CD8-positive, alpha-beta memory T cell (primary cell): ENCODE data around the gene EEF1A2. TPM values are rescaled to one million over a fixed set of nuclear protein-coding genes. Genes with fewer than 3 reads are reported as not detected.

Source experiments
- CTCF ChIA-PET: fragments of 350-600 bp; sonication (Branson Sonifier 250); formaldehyde crosslinking; loops from one replicate; lab custom pipeline; 2021; ENCODE audit warnings: antibody characterized with exemption; lab: Charles Lee
- POLR2A ChIA-PET: fragments of 350-600 bp; sonication (Branson Sonifier 250); formaldehyde crosslinking; loops from one replicate; lab custom pipeline; 2021; ENCODE audit warnings: antibody characterized with exemption; lab: Charles Lee
- DNase-seq, 5 donors: peaks; one replicate each; pipeline versions ENCODE4 v3.0.0 to v3.0.0-alpha.2; 2020 to 2022; ENCODE audit warnings: mixed read lengths in 1 of 5
- H3K27ac ChIP-seq: one replicate; pipeline ENCODE4 v1.7.0; 2013; ENCODE audit warnings: low read depth, mild to moderate bottlenecking, low read length, moderate library complexity
- H3K27me3 ChIP-seq: 2 replicates; pipeline ENCODE4 v1.7.0; 2013; ENCODE audit warnings: low read length, mild to moderate bottlenecking; ENCODE audit not compliant: insufficient read depth, poor library complexity, severe bottlenecking
- H3K36me3 ChIP-seq: 2 replicates; pipeline ENCODE4 v1.7.0; 2013; ENCODE audit warnings: mild to moderate bottlenecking, low read length, moderate library complexity; ENCODE audit not compliant: insufficient read depth
- H3K4me1 ChIP-seq: 2 replicates; pipeline ENCODE4 v1.7.0; 2013; ENCODE audit warnings: mild to moderate bottlenecking, low read length, moderate library complexity; ENCODE audit not compliant: insufficient read depth
- H3K4me3 ChIP-seq: 2 replicates; pipeline ENCODE4 v1.7.0; 2013; ENCODE audit warnings: mild to moderate bottlenecking, low read length
- H3K9me3 ChIP-seq: 2 replicates; pipeline ENCODE4 v1.7.0; 2013; ENCODE audit warnings: mild to moderate bottlenecking, low read length
- H3K27ac Mint-ChIP-seq, 8 donors: one replicate each; pipeline ENCODE4 v1.8.0; 2020 to 2021; ENCODE audit warnings: mixed read lengths in 8 of 8, mild to moderate bottlenecking in 6 of 8, inconsistent platforms in 3 of 8, moderate library complexity in 3 of 8
- H3K27me3 Mint-ChIP-seq, 2 donors: one replicate each; pipeline ENCODE4 v1.8.0; 2020 to 2021; ENCODE audit warnings: mixed read lengths in 2 of 2, mild to moderate bottlenecking in 1 of 2, moderate library complexity in 1 of 2
- H3K36me3 Mint-ChIP-seq, 3 donors: one replicate each; pipeline ENCODE4 v1.8.0; 2020 to 2021; ENCODE audit warnings: mixed read lengths in 3 of 3, inconsistent platforms in 1 of 3, mild to moderate bottlenecking in 1 of 3
- H3K4me1 Mint-ChIP-seq, 3 donors: one replicate each; pipeline ENCODE4 v1.8.0; 2020 to 2021; ENCODE audit warnings: mixed read lengths in 3 of 3, inconsistent platforms in 1 of 3, mild to moderate bottlenecking in 1 of 3
- H3K4me3 Mint-ChIP-seq, 7 donors: one replicate each; pipeline ENCODE4 v1.8.0; 2020 to 2021; ENCODE audit warnings: mixed read lengths in 7 of 7, mild to moderate bottlenecking in 6 of 7, moderate library complexity in 4 of 7, inconsistent platforms in 2 of 7
- H3K9me3 Mint-ChIP-seq, 5 donors: one replicate each; pipeline ENCODE4 v1.8.0; 2020 to 2022; ENCODE audit warnings: mixed read lengths in 5 of 5, mild to moderate bottlenecking in 3 of 5, moderate library complexity in 2 of 5, inconsistent platforms in 1 of 5
- polyA plus RNA-seq: library from polyadenylated mRNA; unstranded; fragments of 300-500 nt; fragmentation: Illumina TruSeq; gene quantifications from one replicate; pipeline ENCODE4 v1.2.3, GENCODE V29; 2021
- total RNA-seq, 2 experiments: library from RNA; stranded (reverse); gene quantifications; one replicate each; pipeline ENCODE4 v1.2.3, GENCODE V29; 2021

EEF1A2 gene
- total and polyA plus RNA-seq, 3 experiments from 2014 or later: 0.17 to 0.20 TPM; not detected in 1

DNA sequence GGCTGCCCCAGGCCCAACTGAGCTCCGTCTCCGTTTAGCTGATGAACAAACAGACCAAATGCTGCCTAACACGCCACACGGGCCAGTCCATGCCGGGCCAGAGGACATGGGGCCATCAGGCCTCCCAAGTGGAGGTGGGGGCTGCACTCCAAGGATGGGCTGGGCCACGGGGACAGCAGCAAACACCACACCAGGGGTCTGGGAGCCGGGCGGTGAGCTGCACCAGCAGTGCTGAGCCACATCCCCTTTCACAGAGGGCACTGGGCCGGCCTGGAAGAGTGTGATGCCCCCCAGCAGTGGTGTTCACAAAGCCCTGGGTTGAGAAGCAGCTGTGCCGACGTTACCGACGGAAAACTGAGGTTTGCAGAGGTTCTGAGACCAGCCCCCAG lies 29.2 kb downstream of the EEF1A2 start:
- Mint-ChIP-seq H3K9me3 (peaks cover 0 to under 1% (median 0%) of the 10 kb centered on the region in 5 donors), H3K4me1 (peaks cover 6 to 12% (median 8%) of the 10 kb centered on the region in 3 donors), H3K27me3 (peaks cover 24 to 32% of the 10 kb centered on the region in 2 donors), H3K27ac (no peak overlapping the region), H3K36me3 (no peaks in the 10 kb centered on the region), H3K4me3 (no peak overlapping the region)
- Histone ChIP-seq H3K36me3 (no peaks in the 10 kb centered on the region), H3K27ac (no peak overlapping the region), H3K9me3 (no peaks in the 10 kb centered on the region), H3K4me3 (no peak overlapping the region), H3K27me3 (peaks cover 15% of the 10 kb centered on the region), H3K4me1 (no peaks in the 10 kb centered on the region)
- ChIA-PET CTCF (no interaction called here), POLR2A (no interaction called here)
- no peak for DNase-seq

DNA sequence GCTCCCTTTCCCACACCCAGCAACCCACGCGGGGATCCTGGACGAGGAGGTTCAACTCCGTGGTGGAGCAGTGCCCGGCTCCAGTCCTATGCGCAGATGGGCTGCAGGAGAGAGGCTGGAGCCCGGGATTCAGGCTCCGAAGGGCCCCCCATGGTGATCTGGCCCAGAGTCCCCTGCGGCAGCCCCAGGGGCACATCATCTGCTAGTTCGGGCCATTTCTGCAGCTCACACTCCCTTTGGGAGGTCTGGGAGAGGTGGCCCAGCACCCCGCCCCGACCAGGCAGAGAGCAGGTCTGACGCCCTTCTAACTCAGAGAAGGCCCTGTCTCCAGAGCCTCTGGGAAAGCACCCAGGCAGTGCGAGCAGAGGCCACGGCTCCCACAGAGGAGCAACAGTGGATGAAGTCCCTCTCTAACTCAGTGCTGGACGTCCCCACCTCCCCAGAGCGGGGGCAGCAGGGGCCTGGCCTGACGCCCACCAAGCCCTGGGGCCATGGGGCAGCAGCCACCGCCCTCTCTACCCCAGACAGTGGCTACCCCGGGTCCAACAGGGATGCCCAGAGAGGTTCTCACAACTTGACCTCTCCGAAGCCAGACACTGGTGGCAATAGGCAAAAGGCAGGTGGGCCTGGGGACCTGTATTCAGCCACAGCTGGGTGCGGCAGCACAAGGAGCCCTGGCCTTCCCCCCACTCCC lies 29.7 kb downstream of the EEF1A2 start:
- H3K27me3 ChIP-seq: peaks cover 10% of the 10 kb centered on the region
- Mint-ChIP-seq H3K9me3 (peaks cover 0 to 2% (median 0%) of the 10 kb centered on the region in 5 donors), H3K4me3 (no peak overlapping the region), H3K36me3 (no peaks in the 10 kb centered on the region), H3K27me3 (peaks cover 25 to 31% of the 10 kb centered on the region in 2 donors), H3K27ac (no peak overlapping the region), H3K4me1 (peaks cover 5 to 8% (median 6%) of the 10 kb centered on the region in 3 donors)
- H3K9me3 ChIP-seq: no peaks in the 10 kb centered on the region
- no peaks in the 10 kb centered on the region for H3K4me1 ChIP-seq
- CTCF ChIA-PET: no interaction called here
- POLR2A ChIA-PET: no interaction called here
- H3K36me3 ChIP-seq: no peaks in the 10 kb centered on the region
- no peak overlapping the region for H3K4me3 ChIP-seq
- no peak for DNase-seq
- H3K27ac ChIP-seq: no peak overlapping the region

DNA sequence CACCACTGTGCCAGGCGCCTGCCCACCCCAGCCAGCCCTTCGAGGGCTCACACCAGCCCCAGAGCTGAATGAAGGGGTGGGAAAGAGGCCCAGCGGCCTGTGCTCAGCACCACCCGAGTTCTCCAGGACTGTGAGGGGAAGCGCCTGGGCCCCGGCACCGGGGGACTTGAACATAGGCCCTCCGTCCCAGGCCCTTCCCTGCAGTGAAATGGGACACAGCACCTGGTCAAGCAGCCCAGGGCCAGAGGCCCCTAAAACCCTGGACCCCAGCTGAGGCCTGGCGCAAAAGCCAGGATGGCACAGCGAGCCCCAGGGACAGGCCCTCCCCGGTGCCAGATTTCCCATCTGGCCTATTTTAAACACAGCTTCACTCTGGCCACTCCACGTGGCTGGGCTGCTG lies 30.5 kb downstream of the EEF1A2 start:
- DNase-seq: no peak
- Histone ChIP-seq H3K27me3 (peaks cover 5% of the 10 kb centered on the region), H3K4me1 (no peaks in the 10 kb centered on the region), H3K4me3 (no peak overlapping the region), H3K9me3 (no peaks in the 10 kb centered on the region), H3K27ac (no peak overlapping the region), H3K36me3 (no peaks in the 10 kb centered on the region)
- ChIA-PET POLR2A (no interaction called here), CTCF (no interaction called here)
- no peak overlapping the region for H3K27ac Mint-ChIP-seq
- H3K9me3 Mint-ChIP-seq: peaks cover 0 to 2% (median 0%) of the 10 kb centered on the region in 5 donors
- H3K4me3 Mint-ChIP-seq: no peak overlapping the region
- H3K36me3 Mint-ChIP-seq: no peaks in the 10 kb centered on the region
- peaks cover 21 to 28% of the 10 kb centered on the region in 2 donors for H3K27me3 Mint-ChIP-seq
- H3K4me1 Mint-ChIP-seq: peaks cover 0 to 4% (median 2%) of the 10 kb centered on the region in 3 donors

DNA sequence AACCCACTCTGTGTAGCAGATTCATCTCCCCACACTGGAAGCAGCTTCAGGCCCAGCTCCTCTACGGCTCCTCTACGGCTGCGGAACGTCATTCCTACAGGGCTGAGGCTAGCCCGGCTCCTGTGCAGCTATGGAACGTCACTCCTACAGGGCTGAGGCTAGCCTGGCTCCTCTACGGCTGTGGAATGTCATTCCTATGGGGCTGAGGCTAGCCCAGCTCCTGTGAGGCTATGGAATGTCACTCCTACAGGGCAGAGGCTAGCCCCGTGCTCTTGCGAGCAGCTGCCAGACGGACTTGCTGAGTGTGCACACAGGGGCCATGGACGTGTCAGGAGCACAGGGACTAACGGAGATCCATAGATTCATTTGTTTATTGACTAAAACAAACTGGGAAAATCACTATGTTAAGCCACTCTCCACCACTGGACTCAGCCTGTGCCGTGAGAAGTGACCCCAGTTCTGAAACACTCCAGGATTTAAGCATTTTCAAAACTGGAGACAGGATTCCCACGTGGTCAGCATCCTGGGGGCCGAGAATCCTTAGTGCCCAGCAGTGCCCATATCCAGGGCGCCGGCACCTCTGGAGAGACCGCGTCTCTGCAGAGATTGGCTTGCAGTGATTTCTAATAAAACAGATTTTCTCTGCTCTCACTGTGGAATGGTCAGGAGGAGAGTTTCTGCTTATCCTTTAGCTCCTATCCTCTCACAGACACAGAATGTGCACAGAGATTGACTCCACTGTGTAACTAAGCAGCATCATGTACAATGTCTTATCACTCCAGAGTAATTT lies 31.4 kb downstream of the EEF1A2 start:
- no peaks in the 10 kb centered on the region for H3K27me3 ChIP-seq
- Mint-ChIP-seq H3K4me3 (no peak overlapping the region), H3K9me3 (peaks cover 0 to 2% (median 0%) of the 10 kb centered on the region in 5 donors), H3K27ac (no peak overlapping the region), H3K27me3 (peaks cover 21 to 37% of the 10 kb centered on the region in 2 donors), H3K4me1 (peaks cover 0 to 4% (median 2%) of the 10 kb centered on the region in 3 donors), H3K36me3 (no peaks in the 10 kb centered on the region)
- H3K9me3 ChIP-seq: no peaks in the 10 kb centered on the region
- H3K4me1 ChIP-seq: no peaks in the 10 kb centered on the region
- DNase-seq: no peak
- H3K27ac ChIP-seq: no peak overlapping the region
- H3K4me3 ChIP-seq: no peak overlapping the region
- POLR2A ChIA-PET: no interaction called here
- H3K36me3 ChIP-seq: no peaks in the 10 kb centered on the region
- CTCF ChIA-PET: no interaction called here

DNA sequence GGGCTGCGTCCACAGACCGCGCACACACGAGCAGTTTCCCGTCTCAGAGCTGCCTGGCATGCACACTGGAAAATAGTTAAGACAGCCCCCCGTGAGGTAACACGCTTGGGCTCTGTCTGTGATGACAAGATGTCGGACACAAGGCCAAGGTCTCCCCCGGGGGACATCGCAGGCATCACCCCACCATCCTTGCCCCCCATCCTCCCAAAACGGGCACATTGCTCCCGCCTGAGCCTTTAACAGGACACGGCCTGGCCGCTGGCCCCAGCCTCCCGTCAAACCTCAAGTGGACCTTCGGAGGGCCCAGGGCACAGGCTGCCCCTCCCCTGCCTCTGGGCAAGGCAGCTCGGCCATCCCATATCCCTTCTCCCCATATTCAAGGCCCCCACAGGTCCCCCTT lies 32.0 kb downstream of the EEF1A2 start:
- Mint-ChIP-seq H3K4me1 (peaks cover 0 to 4% (median 2%) of the 10 kb centered on the region in 3 donors), H3K9me3 (peaks cover 0 to 2% (median 0%) of the 10 kb centered on the region in 5 donors), H3K36me3 (no peaks in the 10 kb centered on the region), H3K27me3 (peaks cover 21 to 40% of the 10 kb centered on the region in 2 donors), H3K4me3 (no peak overlapping the region), H3K27ac (no peak overlapping the region)
- CTCF ChIA-PET: no interaction called here
- no peaks in the 10 kb centered on the region for H3K27me3 ChIP-seq
- H3K36me3 ChIP-seq: no peaks in the 10 kb centered on the region
- POLR2A ChIA-PET: no interaction called here
- H3K4me3 ChIP-seq: no peak overlapping the region
- H3K27ac ChIP-seq: no peak overlapping the region
- H3K4me1 ChIP-seq: no peaks in the 10 kb centered on the region
- no peak for DNase-seq
- no peaks in the 10 kb centered on the region for H3K9me3 ChIP-seq

DNA sequence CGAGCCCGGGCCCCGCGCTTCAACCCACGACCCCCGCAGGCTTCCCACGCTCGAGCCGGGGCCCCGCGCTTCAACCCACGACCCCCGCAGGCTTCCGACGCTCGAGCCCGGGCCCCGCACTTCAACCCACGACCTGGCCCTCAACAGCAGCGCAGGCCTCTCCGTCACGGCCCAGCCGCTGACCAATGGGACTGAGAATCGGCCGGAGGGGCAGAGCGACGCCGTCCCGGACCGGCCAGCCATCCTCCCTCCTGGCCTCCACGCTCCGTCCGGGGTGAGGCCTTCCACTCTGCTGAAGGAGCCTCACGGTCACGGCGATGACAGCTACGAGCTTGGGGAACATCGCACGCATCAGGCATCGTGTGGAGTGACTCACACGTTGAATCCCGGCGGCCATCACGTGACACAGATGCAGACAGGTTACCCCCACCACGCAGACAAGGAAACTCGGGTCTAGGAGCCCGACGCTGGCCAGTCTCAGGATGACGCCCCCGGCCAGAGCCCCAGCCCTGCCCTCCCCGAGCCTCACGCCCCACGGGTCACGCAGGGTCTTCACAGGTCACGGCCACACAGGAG lies 32.5 kb downstream of the EEF1A2 start:
- peaks cover 0 to 2% (median 0%) of the 10 kb centered on the region in 5 donors for H3K9me3 Mint-ChIP-seq
- H3K27ac ChIP-seq: no peak overlapping the region
- H3K36me3 ChIP-seq: no peaks in the 10 kb centered on the region
- H3K4me3 Mint-ChIP-seq: no peak overlapping the region
- H3K4me1 Mint-ChIP-seq: peaks cover 0 to 4% (median 2%) of the 10 kb centered on the region in 3 donors
- CTCF ChIA-PET: no interaction called here
- no peak for DNase-seq
- no peaks in the 10 kb centered on the region for H3K4me1 ChIP-seq
- H3K27me3 ChIP-seq: no peaks in the 10 kb centered on the region
- no peak overlapping the region for H3K4me3 ChIP-seq
- no peaks in the 10 kb centered on the region for H3K36me3 Mint-ChIP-seq
- H3K27ac Mint-ChIP-seq: no peak overlapping the region
- POLR2A ChIA-PET: no interaction called here
- H3K27me3 Mint-ChIP-seq: peaks cover 21 to 40% of the 10 kb centered on the region in 2 donors
- no peaks in the 10 kb centered on the region for H3K9me3 ChIP-seq

DNA sequence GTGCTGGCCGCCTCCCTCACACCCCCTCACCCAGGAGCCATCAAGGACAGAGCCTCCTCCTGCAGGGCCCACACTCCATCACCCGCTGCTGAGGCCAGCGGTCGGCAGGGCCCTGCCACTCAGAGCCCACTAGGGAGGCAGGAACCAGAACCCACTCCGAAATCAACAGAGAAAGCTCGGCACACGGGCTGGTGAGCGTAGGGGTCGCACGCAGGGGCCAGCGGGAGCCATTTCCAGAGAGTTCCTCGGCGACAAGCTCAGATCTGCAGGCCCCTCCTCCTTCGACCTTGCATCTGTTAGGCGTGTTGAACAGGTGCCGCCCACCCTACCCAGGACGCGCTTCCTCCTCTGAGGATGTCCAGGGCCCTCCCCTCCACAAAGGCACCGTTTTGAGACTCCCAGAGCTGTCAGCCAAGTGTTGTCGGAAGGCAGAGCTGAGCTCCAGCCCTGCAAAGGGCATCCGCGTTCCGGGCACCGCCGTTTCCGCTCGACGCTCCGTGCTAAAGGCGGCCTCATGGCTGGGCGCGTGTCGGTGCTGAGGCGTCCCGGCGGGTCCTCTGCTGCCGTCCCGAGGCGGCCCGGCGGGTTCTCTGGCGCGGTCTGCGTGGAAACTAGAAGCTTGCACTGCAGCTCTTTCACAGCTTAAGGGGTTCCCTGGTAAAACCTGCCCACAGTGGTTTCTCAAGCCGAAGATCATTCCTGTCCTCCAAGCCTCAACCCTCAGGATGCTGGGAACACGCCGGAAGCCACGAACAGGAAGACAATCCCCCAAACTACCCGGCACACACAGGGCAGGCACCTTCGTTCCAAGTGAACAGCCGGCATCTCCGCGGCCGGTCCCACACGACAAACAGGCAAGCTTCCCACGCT lies 33.3 kb downstream of the EEF1A2 start:
- ChIA-PET POLR2A (no interaction called here), CTCF (no interaction called here)
- Mint-ChIP-seq H3K4me3 (no peak overlapping the region), H3K27ac (no peak overlapping the region), H3K36me3 (no peaks in the 10 kb centered on the region), H3K9me3 (peaks cover 0 to 2% (median 0%) of the 10 kb centered on the region in 5 donors), H3K4me1 (peaks cover 0 to 4% (median 2%) of the 10 kb centered on the region in 3 donors), H3K27me3 (peaks cover 25 to 44% of the 10 kb centered on the region in 2 donors)
- Histone ChIP-seq H3K36me3 (no peaks in the 10 kb centered on the region), H3K9me3 (no peaks in the 10 kb centered on the region), H3K4me1 (no peaks in the 10 kb centered on the region), H3K27me3 (no peaks in the 10 kb centered on the region), H3K27ac (no peak overlapping the region), H3K4me3 (no peak overlapping the region)
- DNase-seq: no peak
